ENCODE data around the gene DPP10.

The DPP10 gene

DNA sequence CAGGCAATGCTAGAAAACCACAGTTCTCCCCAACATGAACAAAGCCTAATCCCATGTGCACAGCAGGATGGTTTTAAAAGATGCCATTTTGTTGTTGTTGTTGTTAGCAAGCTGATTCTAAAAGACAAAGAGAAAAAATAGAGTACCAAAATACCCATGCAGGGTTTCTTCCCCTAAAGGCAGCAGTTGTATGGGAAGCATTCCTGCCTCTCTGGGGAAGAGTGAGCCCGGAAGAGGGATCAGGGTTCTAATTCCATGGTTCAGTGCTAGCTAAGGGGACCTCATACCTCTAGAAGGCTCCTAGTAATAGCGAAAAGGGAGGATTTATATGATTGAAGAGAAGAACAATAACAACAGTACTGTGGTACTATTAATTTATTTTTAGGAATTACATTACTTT, 327.6 kb downstream of the DPP10 start:
- TF ChIP-seq, protein P1, sequence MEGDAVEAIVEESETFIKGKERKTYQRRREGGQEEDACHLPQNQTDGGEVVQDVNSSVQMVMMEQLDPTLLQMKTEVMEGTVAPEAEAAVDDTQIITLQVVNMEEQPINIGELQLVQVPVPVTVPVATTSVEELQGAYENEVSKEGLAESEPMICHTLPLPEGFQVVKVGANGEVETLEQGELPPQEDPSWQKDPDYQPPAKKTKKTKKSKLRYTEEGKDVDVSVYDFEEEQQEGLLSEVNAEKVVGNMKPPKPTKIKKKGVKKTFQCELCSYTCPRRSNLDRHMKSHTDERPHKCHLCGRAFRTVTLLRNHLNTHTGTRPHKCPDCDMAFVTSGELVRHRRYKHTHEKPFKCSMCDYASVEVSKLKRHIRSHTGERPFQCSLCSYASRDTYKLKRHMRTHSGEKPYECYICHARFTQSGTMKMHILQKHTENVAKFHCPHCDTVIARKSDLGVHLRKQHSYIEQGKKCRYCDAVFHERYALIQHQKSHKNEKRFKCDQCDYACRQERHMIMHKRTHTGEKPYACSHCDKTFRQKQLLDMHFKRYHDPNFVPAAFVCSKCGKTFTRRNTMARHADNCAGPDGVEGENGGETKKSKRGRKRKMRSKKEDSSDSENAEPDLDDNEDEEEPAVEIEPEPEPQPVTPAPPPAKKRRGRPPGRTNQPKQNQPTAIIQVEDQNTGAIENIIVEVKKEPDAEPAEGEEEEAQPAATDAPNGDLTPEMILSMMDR (conservative IDR thresholded peaks at IDR 0.05) = no peak

GRCh38 chr2:114784046-114784445, 341.6 kb downstream of the DPP10 start:
- TF ChIP-seq, protein P1 (conservative IDR thresholded peaks at IDR 0.05) = no peak
- H3K27ac ChIP-seq = no peak overlapping the region

More for the DNA sequence above, 327.6 kb downstream of the DPP10 start:
- H3K27ac ChIP-seq = no peak overlapping the region

GRCh38 chr2:114784890-114785583, 342.6 kb downstream of the DPP10 start:
- TF ChIP-seq, protein P1 (conservative IDR thresholded peaks at IDR 0.05) = no peak
- H3K27ac ChIP-seq = no peak overlapping the region

DNA sequence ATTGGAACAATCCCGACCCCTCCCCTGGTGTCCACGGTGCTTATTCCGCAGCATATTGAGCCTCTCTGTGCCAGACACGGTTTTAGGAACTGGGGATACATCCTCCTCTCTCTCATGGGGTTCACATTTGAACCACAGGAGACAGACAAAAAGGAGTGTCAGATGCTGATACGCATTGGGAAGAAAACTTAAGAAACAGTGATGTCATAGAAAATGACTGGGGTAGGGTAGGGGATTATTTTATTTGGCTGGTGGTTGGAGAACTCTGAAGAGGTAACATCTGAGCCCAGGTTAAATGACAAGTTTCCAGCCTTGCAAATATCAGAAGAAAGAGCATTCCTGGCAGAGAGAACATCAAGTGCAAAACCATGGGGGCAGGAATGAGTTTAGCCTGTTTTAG, 344.5 kb downstream of the DPP10 start:
- TF ChIP-seq, protein P1 (conservative IDR thresholded peaks at IDR 0.05) = no peak

DNA sequence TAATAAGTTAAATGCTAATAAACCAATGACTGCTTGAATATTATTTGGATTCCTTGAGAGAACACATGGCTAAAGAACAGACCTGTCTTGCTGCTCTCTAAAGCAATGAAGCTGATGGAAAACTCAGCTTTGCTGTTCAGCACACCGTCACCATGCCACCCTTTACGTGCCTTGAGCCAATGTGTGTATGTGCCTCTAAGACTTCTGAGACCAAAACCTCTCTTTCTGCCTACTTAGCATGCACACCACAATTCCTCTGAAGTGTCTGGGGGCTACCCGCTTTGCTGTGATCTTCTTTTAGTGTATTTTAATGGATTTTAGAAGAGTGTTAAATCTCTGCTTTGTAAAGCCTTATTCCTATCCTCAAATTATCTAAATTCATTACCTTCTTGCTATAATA, 345.0 kb downstream of the DPP10 start:
- TF ChIP-seq, protein P1 (conservative IDR thresholded peaks at IDR 0.05) = no peak
- no peak overlapping the region for H3K27ac ChIP-seq

More for the DNA sequence above, 344.5 kb downstream of the DPP10 start:
- no peak overlapping the region for H3K27ac ChIP-seq

- H3K27ac ChIP-seq = no peak overlapping the region
- TF ChIP-seq, protein P1 (conservative IDR thresholded peaks at IDR 0.05) = no peak
Observed at GRCh38 chr2:114789989-114790388, 347.5 kb downstream of the DPP10 start.

- TF ChIP-seq, protein P1 (conservative IDR thresholded peaks at IDR 0.05) = no peak
- no peak overlapping the region for H3K27ac ChIP-seq
Observed at GRCh38 chr2:114797540-114797939, 355.1 kb downstream of the DPP10 start.
